ENCODE data around the gene DNAAF1. TPM values are rescaled to one million over a fixed set of nuclear protein-coding genes. Genes with fewer than 3 reads are reported as not detected.

The DNAAF1 gene
- total and polyA plus RNA-seq, 2 of the 4 experiments (the other 2 are of a cell fraction): 0.05 TPM; not detected in 1

- peaks cover 51% of the 10 kb centered on the region for H3K36me3 ChIP-seq (ENCODE audit: control insufficient read depth, insufficient read depth, low read length)
- H4K20me1 ChIP-seq (ENCODE audit: insufficient read depth, low read length): peaks cover 9% of the 10 kb centered on the region; the same call in 1 of the 2 replicates
These were observed 38.4 kb downstream of the DNAAF1 start for GRCh38 chr16:84183572-84183875.

More at GRCh38 chr16:84183572-84183875, 38.4 kb downstream of the DNAAF1 start:
- Histone ChIP-seq H4K91ac (ENCODE audit: insufficient read depth, low read depth, low read length) (no peak overlapping the region), H2BK15ac (ENCODE audit: low read depth, low read length) (no peak overlapping the region), H2BK120ac (ENCODE audit: low read depth, low read length) (no peak overlapping the region), H3K23ac (ENCODE audit: low read depth, low read length) (no peak overlapping the region), H4K8ac (ENCODE audit: low read depth in 2 of 2, low read length in 2 of 2) (no peak overlapping the region), H2AK9ac (replicated peaks; ENCODE audit: low read depth, low read length, poor library complexity) (no peak overlapping the region), H4K5ac (ENCODE audit: low read depth, low read length) (no peak overlapping the region), H2BK20ac (ENCODE audit: low read depth, low read length) (no peak overlapping the region), H3K27me3 (ENCODE audit: control insufficient read depth, insufficient read depth, low read length) (no peaks in the 10 kb centered on the region), H3K9ac (ENCODE audit: low read depth, low read length) (no peak overlapping the region), H3K4me3 (ENCODE audit: insufficient read depth, low read depth, low read length) (no peak overlapping the region), H3K4ac (ENCODE audit: low read depth, low read length) (no peak overlapping the region), H2BK5ac (ENCODE audit: low read depth, low read length, poor library complexity, severe bottlenecking) (no peak overlapping the region), H3K14ac (replicated peaks; ENCODE audit: low read depth, low read length) (no peak overlapping the region), H3K56ac (ENCODE audit: extremely low read depth, insufficient read depth, low read length) (no peak overlapping the region), H3K18ac (ENCODE audit: low read depth, low read length) (no peak overlapping the region), H3K79me1 (ENCODE audit: low read depth in 1 of 2, low read length in 2 of 2) (peaks cover 16 to 48% of the 10 kb centered on the region in 2 experiments), H2AFZ (replicated peaks; ENCODE audit: low read length, poor library complexity) (no peak overlapping the region), H3K4me1 (ENCODE audit: control insufficient read depth, insufficient read depth, low read length) (peaks cover 3% of the 10 kb centered on the region), H3K27ac (ENCODE audit: insufficient read depth, low read length) (no peak overlapping the region), H2AK5ac (ENCODE audit: low read depth, low read length) (no peak overlapping the region), H3K9me3 (ENCODE audit: control insufficient read depth, insufficient read depth, low read length) (no peaks in the 10 kb centered on the region), H3K4me2 (ENCODE audit: low read depth, low read length) (no peak overlapping the region), H3K9me1 (ENCODE audit: insufficient read depth, low read length) (peaks cover 6% of the 10 kb centered on the region; the same call in 1 of the 2 replicates)
- no peak for TF ChIP-seq MAZ (IDR thresholded peaks at IDR 0.05; ENCODE audit: borderline replicate concordance, low read depth, low read length)
- TF ChIP-seq NFE2L2 (IDR thresholded peaks at IDR 0.05; ENCODE audit: low read depth, low read length): no peak
- TF ChIP-seq RAD21 (IDR thresholded peaks at IDR 0.05; ENCODE audit: low read length): no peak
- TF ChIP-seq RFX5 (IDR thresholded peaks at IDR 0.05; ENCODE audit: low read depth, low read length): no peak
- no peak for TF ChIP-seq BHLHE40 (IDR thresholded peaks at IDR 0.05; ENCODE audit: low read depth, low read length)
- TF ChIP-seq ELK1 (IDR thresholded peaks at IDR 0.05; ENCODE audit: borderline replicate concordance, low read depth, low read length): no peak
- TF ChIP-seq, protein P1, sequence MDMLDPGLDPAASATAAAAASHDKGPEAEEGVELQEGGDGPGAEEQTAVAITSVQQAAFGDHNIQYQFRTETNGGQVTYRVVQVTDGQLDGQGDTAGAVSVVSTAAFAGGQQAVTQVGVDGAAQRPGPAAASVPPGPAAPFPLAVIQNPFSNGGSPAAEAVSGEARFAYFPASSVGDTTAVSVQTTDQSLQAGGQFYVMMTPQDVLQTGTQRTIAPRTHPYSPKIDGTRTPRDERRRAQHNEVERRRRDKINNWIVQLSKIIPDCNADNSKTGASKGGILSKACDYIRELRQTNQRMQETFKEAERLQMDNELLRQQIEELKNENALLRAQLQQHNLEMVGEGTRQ (IDR thresholded peaks at IDR 0.05; ENCODE audit: low read depth, low read length): no peak
- no peak for TF ChIP-seq POLR2A (IDR thresholded peaks at IDR 0.05; ENCODE audit: low read depth, low read length)
- no peak for TF ChIP-seq CHD1 (IDR thresholded peaks at IDR 0.05; ENCODE audit: low read depth, low read length)
- no peak for TF ChIP-seq FOS (IDR thresholded peaks at IDR 0.05; ENCODE audit: low read depth, low read length)
- DNase-seq (no peak), ATAC-seq (ENCODE audit: low read depth) (no peak)
- 100% methylated on average over 1 of the region's 5 CpGs; no CpG with 5 or more reads in 1 of the 2 experiments for WGBS, 2 experiments (ENCODE audit: extremely low coverage in 2 of 2, insufficient read length in 1 of 2)
- in situ Hi-C loops (cut with MboI; ENCODE audit: low sequenced_read_pairs) (no loop called here), intact Hi-C loops (cut with micrococcal nuclease) (no loop called here), dilution Hi-C loops (cut with HindIII; ENCODE audit: low sequenced_read_pairs, unreplicated experiment) (no loop called here)
- ChIA-PET POLR2A (ENCODE audit: unreplicated experiment) (no interaction called here), CTCF (no interaction called here)
- no TSS peak for BruUV-seq (replicated peaks)
